Stomach smooth muscle (tissue), 2 donors: ENCODE data around the gene TTC21A.

Experiments
- H3K27ac ChIP-seq: one replicate; pipeline ENCODE4 v1.7.0; 2013; ENCODE audit warnings: mild to moderate bottlenecking, low read length, inconsistent platforms
- H3K27me3 ChIP-seq, 2 donors: one replicate each; pipeline ENCODE4 v1.7.0; 2013; ENCODE audit warnings: low read length in 2 of 2; ENCODE audit not compliant: insufficient read depth in 2 of 2, control insufficient read depth in 1 of 2
- H3K36me3 ChIP-seq, 2 donors: one replicate each; pipeline ENCODE4 v1.7.0; 2013; ENCODE audit warnings: low read length in 2 of 2; ENCODE audit not compliant: control insufficient read depth in 2 of 2, insufficient read depth in 2 of 2
- H3K4me1 ChIP-seq: one replicate; pipeline ENCODE4 v1.7.0; 2013; ENCODE audit warnings: low read length; ENCODE audit not compliant: control insufficient read depth, insufficient read depth
- H3K4me3 ChIP-seq, 2 donors: one replicate each; pipeline ENCODE4 v1.7.0; 2013; ENCODE audit warnings: low read length in 2 of 2
- H3K9ac ChIP-seq, 2 donors: one replicate each; pipeline ENCODE4 v1.7.0; 2013; ENCODE audit warnings: low read length in 2 of 2, mild to moderate bottlenecking in 1 of 2
- H3K9me3 ChIP-seq, 2 donors: one replicate each; pipeline ENCODE4 v1.7.0; 2013; ENCODE audit warnings: low read length in 2 of 2; ENCODE audit not compliant: control insufficient read depth in 2 of 2
- donor health status: healthy.
- donor health status: Pancreatic carcinoma.

TTC21A gene

DNA sequence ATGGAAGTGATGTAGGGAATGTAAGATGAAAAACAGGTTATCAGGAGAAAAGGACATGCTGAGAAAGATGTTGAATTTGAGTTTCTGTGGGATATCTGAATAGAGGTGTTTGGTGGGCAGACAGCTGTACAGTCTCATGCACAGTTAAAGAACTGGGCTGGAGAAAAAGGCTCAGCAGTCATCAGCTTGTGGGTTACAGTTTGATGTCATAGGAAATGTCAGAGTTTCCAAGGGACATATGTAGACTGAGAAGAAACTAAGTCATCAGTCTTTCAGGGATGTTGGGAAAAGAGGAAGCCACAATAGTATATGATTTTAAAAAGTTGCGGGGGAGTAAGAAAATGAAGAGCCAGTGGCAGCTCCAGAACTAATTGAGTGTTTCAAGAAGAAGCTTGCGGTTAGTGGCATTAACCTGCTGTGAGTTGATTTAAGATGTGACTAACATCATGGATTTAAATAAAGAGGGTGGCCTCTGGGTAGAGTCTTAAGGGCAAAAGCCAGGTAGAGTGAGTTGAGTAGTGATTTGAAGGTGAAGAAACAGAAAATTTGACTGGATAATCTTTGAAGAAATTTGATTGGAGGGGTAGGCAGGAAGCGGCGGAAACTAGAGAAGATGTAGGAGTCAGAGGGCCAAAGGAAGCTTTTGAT is 24.7 kb upstream of the TTC21A start:
- Histone ChIP-seq H3K27ac (no peak overlapping the region), H3K9ac (no peak overlapping the region), H3K36me3 (peaks cover 30 to 34% of the 10 kb centered on the region in 2 donors), H3K4me1 (no peaks in the 10 kb centered on the region), H3K27me3 (no peaks in the 10 kb centered on the region), H3K4me3 (no peak overlapping the region), H3K9me3 (no peaks in the 10 kb centered on the region)

DNA sequence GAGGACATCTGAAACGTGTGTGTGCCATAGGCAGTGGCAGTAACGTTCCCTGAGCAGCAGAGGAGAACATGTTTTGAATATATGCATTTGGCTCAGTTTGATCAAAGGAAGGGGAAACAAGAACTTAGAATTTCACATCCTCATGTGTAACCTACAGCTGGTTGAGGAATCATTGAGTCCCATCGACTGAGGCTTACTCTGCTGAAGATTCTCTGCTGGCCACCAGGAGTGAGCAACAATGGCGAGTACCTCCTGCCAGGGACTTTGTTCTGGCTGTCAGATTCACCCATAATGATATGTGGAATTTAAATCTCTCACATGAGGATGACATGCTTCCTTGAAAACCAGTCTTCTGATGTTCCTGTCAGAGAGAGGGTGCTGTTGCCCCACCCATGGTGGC is 21.3 kb upstream of the TTC21A start:
- peaks cover 42 to 47% of the 10 kb centered on the region in 2 donors for H3K36me3 ChIP-seq
- no peaks in the 10 kb centered on the region for H3K9me3 ChIP-seq
- no peak overlapping the region for H3K4me3 ChIP-seq
- H3K27ac ChIP-seq = no peak overlapping the region
- H3K27me3 ChIP-seq = no peaks in the 10 kb centered on the region
- no peaks in the 10 kb centered on the region for H3K4me1 ChIP-seq
- H3K9ac ChIP-seq = no peak overlapping the region

DNA sequence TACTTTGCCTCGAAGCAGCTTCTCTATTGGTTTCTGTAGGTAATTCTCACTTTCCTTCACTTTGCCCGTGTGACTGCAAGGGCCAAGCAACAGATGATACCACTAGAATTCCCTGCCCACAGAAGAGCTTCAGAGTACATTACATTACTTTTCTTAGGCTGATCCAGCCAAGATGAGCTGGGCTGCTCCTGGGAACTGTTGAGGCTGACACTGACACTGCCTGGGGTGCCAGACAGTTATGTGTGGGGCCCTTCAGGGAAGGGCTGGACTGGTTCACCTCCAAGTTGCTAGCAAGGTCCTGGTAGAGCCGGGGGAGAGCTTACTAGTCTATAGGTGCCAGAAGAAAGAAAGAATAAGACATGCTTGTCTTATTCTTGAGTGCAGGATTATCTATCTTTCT is 19.0 kb upstream of the TTC21A start:
- Histone ChIP-seq H3K4me1 (no peaks in the 10 kb centered on the region), H3K36me3 (peaks cover 52 to 60% of the 10 kb centered on the region in 2 donors), H3K27me3 (no peaks in the 10 kb centered on the region), H3K9me3 (no peaks in the 10 kb centered on the region), H3K27ac (no peak overlapping the region), H3K9ac (no peak overlapping the region), H3K4me3 (no peak overlapping the region)

DNA sequence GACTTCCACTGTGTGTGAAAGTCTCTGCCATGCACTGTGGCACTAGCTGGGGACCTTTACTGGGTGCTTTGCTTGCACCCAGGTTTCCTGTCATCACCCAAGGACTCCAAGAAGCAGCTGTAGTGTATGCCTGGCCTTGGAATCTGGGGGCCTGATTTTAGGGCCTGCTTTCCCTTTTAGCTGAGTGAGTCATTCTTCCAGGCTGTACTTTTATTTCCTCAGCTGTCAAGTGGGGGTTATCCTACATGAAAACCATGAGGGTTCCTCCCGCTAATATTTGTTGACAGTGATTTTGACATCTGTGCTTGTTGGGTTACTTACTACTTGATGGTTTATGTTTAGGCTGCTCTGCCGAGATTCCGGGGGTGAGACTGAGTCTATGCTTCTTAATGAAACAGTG is 18.6 kb upstream of the TTC21A start:
- no peak overlapping the region for H3K27ac ChIP-seq
- H3K4me1 ChIP-seq = no peaks in the 10 kb centered on the region
- H3K9ac ChIP-seq = no peak overlapping the region
- no peaks in the 10 kb centered on the region for H3K9me3 ChIP-seq
- peaks cover 51 to 61% of the 10 kb centered on the region in 2 donors for H3K36me3 ChIP-seq
- H3K4me3 ChIP-seq = no peak overlapping the region
- H3K27me3 ChIP-seq = no peaks in the 10 kb centered on the region

DNA sequence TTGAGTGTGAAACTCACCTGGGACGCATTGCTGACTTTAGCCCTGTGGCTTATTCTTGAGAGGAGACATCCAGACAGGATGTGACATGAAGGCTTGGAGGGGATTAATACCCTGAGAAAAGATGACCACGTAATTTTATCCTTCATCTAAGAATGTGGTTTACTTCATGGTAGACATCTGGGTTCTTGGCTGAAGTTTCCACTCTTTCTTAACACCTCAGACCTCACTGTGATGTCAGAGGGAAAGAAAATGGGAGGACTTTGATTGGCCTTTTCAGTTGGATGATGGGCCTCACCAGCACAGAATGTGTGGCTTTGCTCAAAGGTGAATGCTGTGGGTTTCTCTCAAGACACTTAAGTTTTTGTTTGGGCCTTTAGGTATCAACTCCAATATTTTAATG is 16.6 kb upstream of the TTC21A start:
- no peaks in the 10 kb centered on the region for H3K4me1 ChIP-seq
- H3K27ac ChIP-seq = no peak overlapping the region
- H3K9ac ChIP-seq = no peak overlapping the region
- H3K36me3 ChIP-seq = peaks cover 55 to 71% of the 10 kb centered on the region in 2 donors
- H3K27me3 ChIP-seq = no peaks in the 10 kb centered on the region
- H3K9me3 ChIP-seq = no peaks in the 10 kb centered on the region
- no peak overlapping the region for H3K4me3 ChIP-seq

DNA sequence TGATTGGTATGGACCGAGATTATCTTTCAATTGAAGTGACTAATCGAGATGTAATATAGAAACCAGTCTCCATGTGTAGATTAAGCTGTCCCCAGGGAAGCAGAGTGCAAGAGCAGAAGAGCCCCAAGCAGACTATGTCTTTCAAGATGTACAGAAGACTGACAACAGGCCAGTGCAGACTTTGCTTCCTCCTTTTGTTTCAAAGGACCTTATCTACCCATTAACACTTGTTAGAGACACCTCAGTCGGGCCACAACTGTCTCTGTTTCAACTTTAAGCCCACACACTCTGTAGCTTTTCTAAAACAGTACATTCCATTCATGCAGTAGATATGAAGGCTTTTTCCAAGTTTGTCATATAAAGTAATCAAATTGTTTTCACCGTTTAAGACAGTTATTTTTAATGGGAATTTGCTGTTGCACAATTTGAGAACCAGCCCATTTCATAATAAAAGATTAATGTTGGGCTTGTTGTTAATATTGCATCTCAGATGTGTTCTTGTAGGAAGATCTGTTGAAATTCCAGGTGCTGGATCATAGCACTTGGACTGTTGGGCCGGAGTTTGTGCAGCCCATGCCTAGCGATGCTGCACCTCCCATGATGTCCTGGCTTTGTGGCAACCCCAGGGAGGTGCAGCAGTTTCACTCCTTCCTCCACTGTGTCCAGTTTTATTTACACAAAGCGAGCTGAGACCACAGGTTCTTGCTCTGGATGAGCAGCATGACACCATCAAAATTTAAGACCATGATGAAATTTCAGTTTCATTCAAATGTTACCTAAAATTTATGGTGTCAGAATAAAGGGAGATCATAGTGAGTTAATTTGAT is 12.4 kb upstream of the TTC21A start:
- no peaks in the 10 kb centered on the region for H3K9me3 ChIP-seq
- H3K27ac ChIP-seq = no peak overlapping the region
- H3K9ac ChIP-seq = no peak overlapping the region
- no peaks in the 10 kb centered on the region for H3K4me1 ChIP-seq
- H3K4me3 ChIP-seq = no peak overlapping the region
- H3K36me3 ChIP-seq = peaks cover 62 to 73% of the 10 kb centered on the region in 2 donors
- H3K27me3 ChIP-seq = no peaks in the 10 kb centered on the region

DNA sequence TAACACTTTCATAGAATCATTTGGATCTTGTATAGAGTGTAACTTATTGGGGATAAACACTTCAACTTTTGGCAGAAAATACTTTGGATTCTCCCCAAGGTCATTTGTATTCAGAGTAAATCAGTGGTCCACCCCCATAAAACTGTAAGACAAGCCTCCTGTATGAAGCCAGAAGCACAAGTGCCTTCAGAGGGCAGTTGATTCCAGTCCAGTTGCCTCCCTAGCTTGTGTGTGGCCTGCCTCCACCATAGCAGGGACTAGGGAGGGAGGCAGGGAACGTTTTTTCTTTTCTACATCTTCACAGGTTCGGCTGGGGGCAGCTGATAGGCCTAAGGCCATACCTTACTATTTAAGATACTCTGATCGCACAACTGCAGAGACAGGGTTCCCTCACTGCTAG is 11.7 kb upstream of the TTC21A start:
- no peaks in the 10 kb centered on the region for H3K9me3 ChIP-seq
- no peak overlapping the region for H3K4me3 ChIP-seq
- H3K36me3 ChIP-seq = peaks cover 64 to 73% of the 10 kb centered on the region in 2 donors
- no peaks in the 10 kb centered on the region for H3K4me1 ChIP-seq
- H3K9ac ChIP-seq = no peak overlapping the region
- no peak overlapping the region for H3K27ac ChIP-seq
- H3K27me3 ChIP-seq = no peaks in the 10 kb centered on the region

DNA sequence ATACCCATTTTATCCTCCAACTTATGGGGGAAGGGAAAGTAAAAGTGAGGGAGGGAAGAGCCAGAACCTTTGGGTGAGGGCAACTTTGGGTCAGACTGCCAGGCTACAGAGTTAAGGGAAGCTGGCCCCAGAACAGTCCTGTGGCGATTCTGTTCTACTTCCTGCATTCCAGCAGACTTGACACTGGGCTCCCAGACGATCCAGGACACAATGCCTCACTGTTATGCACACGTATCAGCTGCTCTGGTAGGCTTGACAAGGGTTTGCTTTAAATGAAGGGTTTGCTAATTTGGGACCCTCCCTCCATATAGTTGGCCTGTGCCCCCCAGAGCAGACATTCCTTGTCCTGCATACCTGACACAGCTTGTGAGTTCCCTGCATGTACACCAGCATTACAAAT is 10.7 kb upstream of the TTC21A start:
- no peak overlapping the region for H3K4me3 ChIP-seq
- H3K9ac ChIP-seq = no peak overlapping the region
- H3K4me1 ChIP-seq = peaks cover 3% of the 10 kb centered on the region
- H3K27me3 ChIP-seq = no peaks in the 10 kb centered on the region
- H3K27ac ChIP-seq = no peak overlapping the region
- peaks cover 62 to 66% of the 10 kb centered on the region in 2 donors for H3K36me3 ChIP-seq
- H3K9me3 ChIP-seq = no peaks in the 10 kb centered on the region

DNA sequence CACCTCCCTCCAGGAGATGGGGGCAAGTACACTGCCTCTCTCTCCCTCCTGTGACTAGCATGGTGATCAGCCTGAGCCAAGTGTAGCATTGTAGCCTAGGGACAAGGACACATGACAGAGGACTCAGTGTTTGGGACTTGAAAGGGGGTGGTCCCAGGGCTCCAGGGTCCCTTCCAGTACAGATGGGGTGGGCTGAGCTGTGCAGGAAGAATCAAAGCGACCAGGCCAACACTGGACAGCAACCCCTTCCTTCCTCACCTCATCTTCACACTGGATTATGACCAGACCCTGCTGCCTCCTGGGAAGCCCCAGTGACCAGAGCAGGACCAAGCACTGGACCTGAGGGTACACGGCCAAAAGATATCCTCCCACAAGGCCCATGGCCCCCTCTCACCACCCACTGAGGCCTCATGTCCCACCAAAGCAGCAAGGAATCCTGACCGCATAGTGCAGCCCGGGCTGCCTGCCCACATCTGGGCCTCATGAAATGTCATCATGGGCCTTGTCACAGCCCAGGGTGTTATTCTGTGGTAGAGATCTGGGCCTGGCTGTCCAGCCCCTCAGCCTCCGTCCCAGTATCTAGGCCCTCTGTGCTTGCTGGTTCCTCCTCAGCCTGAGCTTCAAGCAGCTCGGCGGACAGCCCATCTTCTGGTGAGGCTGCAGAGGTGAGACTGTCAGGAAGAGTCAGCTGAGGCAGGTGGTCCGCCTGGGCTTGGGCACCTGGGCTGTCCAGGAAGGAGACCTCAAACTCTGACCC is 9.6 kb upstream of the TTC21A start:
- Histone ChIP-seq H3K36me3 (peaks cover 54 to 58% of the 10 kb centered on the region in 2 donors), H3K27me3 (no peaks in the 10 kb centered on the region), H3K4me1 (peaks cover 6% of the 10 kb centered on the region), H3K27ac (no peak overlapping the region), H3K9ac (no peak overlapping the region), H3K9me3 (no peaks in the 10 kb centered on the region), H3K4me3 (no peak overlapping the region)

DNA sequence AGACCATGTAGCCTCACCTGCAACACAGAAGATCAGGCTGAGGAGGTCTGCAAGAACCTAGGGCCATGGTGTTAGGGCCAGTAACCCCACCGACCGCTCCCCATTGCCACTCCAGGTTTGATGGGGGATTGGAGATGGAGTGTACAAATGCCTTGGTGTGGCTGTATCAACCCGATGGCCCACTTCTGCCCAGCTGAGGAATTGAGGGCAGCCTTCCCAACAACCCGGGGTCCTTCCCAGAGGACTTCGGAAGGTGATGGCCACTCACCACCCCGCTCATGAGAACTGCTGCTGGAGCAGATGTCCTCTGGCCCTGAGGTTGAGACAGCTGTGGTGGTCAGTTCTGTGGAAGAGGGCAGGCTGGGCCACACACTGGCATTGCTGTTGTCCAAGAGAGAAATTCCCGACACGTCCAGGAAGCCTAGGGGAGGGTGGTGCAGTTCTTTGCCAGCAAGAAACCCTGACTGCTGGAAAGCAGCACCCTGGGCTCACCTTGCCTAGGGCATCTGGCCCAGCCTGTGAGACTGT is 8.9 kb upstream of the TTC21A start:
- H3K9me3 ChIP-seq = no peaks in the 10 kb centered on the region
- peaks cover 9% of the 10 kb centered on the region for H3K4me1 ChIP-seq
- no peak overlapping the region for H3K27ac ChIP-seq
- peaks cover 50 to 53% of the 10 kb centered on the region in 2 donors for H3K36me3 ChIP-seq
- H3K9ac ChIP-seq = no peak overlapping the region
- no peak overlapping the region for H3K4me3 ChIP-seq
- H3K27me3 ChIP-seq = no peaks in the 10 kb centered on the region
